GM23338 (cell line): ENCODE measurements around the gene PRKAR1B. TPM values are rescaled to one million over a fixed set of nuclear protein-coding genes. Genes with fewer than 3 reads are reported as not detected.

ENCODE experiments used
- ATAC-seq: fragments of 200-7000 bp; cut with Tn5 transposase; 3 replicates; pipeline ENCODE4 v1.9.1; 2020
- DNase-seq: peaks from one replicate; pipeline ENCODE4 v3.0.0-alpha.2; 2015; ENCODE audit warnings: low spot score
- H2AFZ ChIP-seq: fragments of 200-600 bp; sonication (generic); 2 replicates; pipeline ENCODE4 v1.8.0; 2016; ENCODE audit warnings: antibody characterized with exemption, mild to moderate bottlenecking, moderate library complexity
- H3F3A ChIP-seq: fragments of 200-600 bp; sonication (generic); replicated peaks from 2 replicates; pipeline ENCODE4 v1.8.0; 2017; ENCODE audit warnings: antibody characterized with exemption, mixed run types, low read depth
- H3K27ac ChIP-seq: fragments of 200-600 bp; sonication (generic); 2 replicates; pipeline ENCODE4 v1.6.1; 2016; ENCODE audit warnings: low read depth
- H3K27me3 ChIP-seq: fragments of 200-600 bp; sonication (generic); 2 replicates; pipeline ENCODE4 v1.8.0; 2016; ENCODE audit warnings: mild to moderate bottlenecking, mixed run types, moderate library complexity; ENCODE audit not compliant: insufficient read depth
- H3K36me3 ChIP-seq: fragments of 200-600 bp; sonication (generic); 2 replicates; pipeline ENCODE4 v1.8.0; 2016; ENCODE audit warnings: mild to moderate bottlenecking; ENCODE audit not compliant: insufficient read depth
- H3K4me1 ChIP-seq: fragments of 200-600 bp; sonication (generic); 2 replicates; pipeline ENCODE4 v1.8.0; 2016; ENCODE audit warnings: mild to moderate bottlenecking, moderate library complexity; ENCODE audit not compliant: insufficient read depth
- H3K4me2 ChIP-seq: fragments of 200-600 bp; sonication (generic); 2 replicates; pipeline ENCODE4 v1.7.1; 2017; ENCODE audit warnings: mixed run types
- H3K4me3 ChIP-seq: fragments of 200-600 bp; sonication (generic); 2 replicates; pipeline ENCODE4 v1.6.1; 2016; ENCODE audit warnings: mixed run types
- H3K79me2 ChIP-seq: fragments of 200-600 bp; sonication (generic); replicated peaks from 2 replicates; pipeline ENCODE4 v1.8.0; 2017; ENCODE audit warnings: mild to moderate bottlenecking; ENCODE audit not compliant: insufficient read depth
- H3K9me2 ChIP-seq: fragments of 200-600 bp; sonication (generic); 2 replicates; pipeline ENCODE4 v1.8.0; 2017; ENCODE audit not compliant: insufficient read depth
- H4K20me1 ChIP-seq: fragments of 200-600 bp; sonication (generic); replicated peaks from 2 replicates; pipeline ENCODE4 v1.8.0; 2017; ENCODE audit warnings: mild to moderate bottlenecking; ENCODE audit not compliant: insufficient read depth
- H3K27ac Mint-ChIP-seq: 2 replicates; pipeline ENCODE4 v1.8.0; 2020; ENCODE audit warnings: inconsistent platforms, mild to moderate bottlenecking, moderate library complexity, mixed read lengths
- H3K27me3 Mint-ChIP-seq: 3 replicates; pipeline ENCODE4 v1.8.0; 2022; ENCODE audit warnings: low read depth, mild to moderate bottlenecking, moderate library complexity, mixed read lengths, inconsistent platforms; ENCODE audit not compliant: insufficient read depth, poor library complexity
- H3K36me3 Mint-ChIP-seq: 3 replicates; pipeline ENCODE4 v1.8.0; 2021; ENCODE audit warnings: low read depth, mild to moderate bottlenecking, inconsistent platforms, moderate library complexity, mixed read lengths
- H3K4me1 Mint-ChIP-seq: 3 replicates; pipeline ENCODE4 v1.8.0; 2020; ENCODE audit warnings: mild to moderate bottlenecking, inconsistent platforms, mixed read lengths
- H3K4me3 Mint-ChIP-seq: 3 replicates; pipeline ENCODE4 v1.8.0; 2021; ENCODE audit warnings: moderate library complexity, mild to moderate bottlenecking, inconsistent platforms, mixed read lengths
- H3K9me3 Mint-ChIP-seq: 3 replicates; pipeline ENCODE4 v1.8.0; 2020; ENCODE audit warnings: moderate library complexity, mild to moderate bottlenecking, inconsistent platforms, mixed read lengths
- CREB1 ChIP-seq: fragments of 250-450 bp; sonication (Bioruptor Pico); IDR thresholded peaks from 2 replicates; pipeline ENCODE4 v1.5.0; 2020; ENCODE audit warnings: low read depth, mild to moderate bottlenecking, moderate library complexity
- EZH2 ChIP-seq: fragments of 200-600 bp; sonication (generic); IDR thresholded peaks from one replicate; pipeline ENCODE4 v1.8.0; 2017; ENCODE audit warnings: antibody characterized with exemption, mild to moderate bottlenecking, low read depth; ENCODE audit not compliant: unreplicated experiment
- EZH2phosphoT487 ChIP-seq: fragments of 200-600 bp; sonication (generic); IDR thresholded peaks from one replicate; pipeline ENCODE4 v1.8.1; 2018; ENCODE audit warnings: antibody characterized with exemption; ENCODE audit not compliant: unreplicated experiment
- JUNB ChIP-seq: IDR thresholded peaks from one replicate; pipeline ENCODE4 v1.6.1; 2016; ENCODE audit warnings: antibody characterized with exemption; ENCODE audit not compliant: unreplicated experiment
- NANOG ChIP-seq: IDR thresholded peaks from 2 replicates; pipeline ENCODE4 v1.6.1; 2016; ENCODE audit warnings: antibody characterized with exemption, borderline replicate concordance
- POLR2AphosphoS5 ChIP-seq: IDR thresholded peaks from 2 replicates; pipeline ENCODE4 v1.6.1; 2016; ENCODE audit warnings: antibody characterized with exemption, low read depth
- ZNF114 ChIP-seq: fragments of 250-450 bp; sonication (Bioruptor Pico); IDR thresholded peaks from 2 replicates; pipeline ENCODE4 v1.5.0; 2020; ENCODE audit warnings: mild to moderate bottlenecking, moderate library complexity
- ZNF331 ChIP-seq: fragments of 250-450 bp; sonication (Bioruptor Pico); IDR thresholded peaks from 2 replicates; pipeline ENCODE4 v1.5.0; 2020; ENCODE audit warnings: low read depth, mild to moderate bottlenecking, moderate library complexity
- polyA plus RNA-seq: library from polyadenylated mRNA; unstranded; fragments of >200 nt; fragmentation: Nextera tagmentation; extraction: Ambion mirVana; gene quantifications from 2 replicates; pipeline ENCODE4 v1.2.1, GENCODE V29; 2016
- total RNA-seq: library from RNA; depleted of rRNA; stranded (reverse); fragments of >200 nt; shearing (Covaris generic); gene quantifications from 2 replicates; pipeline ENCODE4 v1.2.3, GENCODE V29; 2014
- TF ChIP-seq, protein P1 (sequence below): fragments of 250-450 bp; sonication (Bioruptor Pico); IDR thresholded peaks from 2 replicates; pipeline ENCODE4 v1.5.0; 2020; ENCODE audit warnings: mild to moderate bottlenecking, moderate library complexity
- TF ChIP-seq, protein P2 (sequence below): IDR thresholded peaks from 2 replicates; pipeline ENCODE4 v1.6.1; 2016; ENCODE audit warnings: antibody characterized with exemption
- TF ChIP-seq, protein P3 (sequence below): IDR thresholded peaks from one replicate; pipeline ENCODE4 v1.6.1; 2018; ENCODE audit warnings: antibody characterized with exemption; ENCODE audit not compliant: unreplicated experiment
- TF ChIP-seq, protein P4 (sequence below), 2 experiments: fragments of 200-600 bp in 1 of 2; sonication (generic) in 1 of 2; conservative IDR thresholded peaks; 2 replicates each; pipeline versions ENCODE4 v1.5.1 to v1.6.1; 2016 to 2017; ENCODE audit warnings: antibody characterized with exemption in 2 of 2, low read depth in 2 of 2, mild to moderate bottlenecking in 2 of 2, moderate library complexity in 1 of 2

The PRKAR1B gene
- total and polyA plus RNA-seq, 2 experiments from 2014 or later, result 35.7 to 36.7 TPM

DNA sequence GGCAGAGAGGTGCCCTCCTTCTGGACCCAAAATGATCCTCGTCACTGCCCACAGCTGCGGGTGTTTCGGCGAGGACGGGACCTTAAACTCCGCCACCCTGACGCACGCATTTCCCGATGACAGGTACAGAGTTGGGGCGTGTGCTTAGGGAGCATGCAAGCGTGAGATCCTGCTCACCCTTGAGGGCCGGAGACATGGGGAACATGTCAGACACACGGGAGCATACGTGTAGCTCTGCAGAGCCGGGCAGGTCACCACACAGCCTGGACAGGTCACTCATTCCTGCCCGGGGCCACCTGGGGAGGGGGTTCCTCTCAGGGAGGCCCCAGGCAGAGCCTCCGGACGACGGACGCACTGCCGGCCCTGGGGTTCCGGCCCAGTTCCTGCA is 149.8 kb downstream of the PRKAR1B start:
- Histone ChIP-seq H3K27me3 (no peaks in the 10 kb centered on the region), H3F3A (no peaks in the 10 kb centered on the region), H3K79me2 (no peaks in the 10 kb centered on the region), H3K36me3 (no peaks in the 10 kb centered on the region), H3K4me3 (no peak overlapping the region), H4K20me1 (no peaks in the 10 kb centered on the region), H3K27ac (no peak overlapping the region), H2AFZ (no peak overlapping the region), H3K9me2 (no peaks in the 10 kb centered on the region), H3K4me1 (no peaks in the 10 kb centered on the region; the same call in 1 of the 2 replicates), H3K4me2 (no peak overlapping the region)
- Mint-ChIP-seq H3K9me3 (peaks cover 8% of the 10 kb centered on the region; the same call in 2 of the 3 replicates), H3K27ac (no peak overlapping the region), H3K36me3 (peaks cover 45% of the 10 kb centered on the region), H3K4me3 (no peak overlapping the region), H3K4me1 (peaks cover 16% of the 10 kb centered on the region), H3K27me3 (peaks cover 22% of the 10 kb centered on the region)
- ATAC-seq, result no peak
- no peak for DNase-seq
- no peak for TF ChIP-seq EZH2
- TF ChIP-seq, protein P1, sequence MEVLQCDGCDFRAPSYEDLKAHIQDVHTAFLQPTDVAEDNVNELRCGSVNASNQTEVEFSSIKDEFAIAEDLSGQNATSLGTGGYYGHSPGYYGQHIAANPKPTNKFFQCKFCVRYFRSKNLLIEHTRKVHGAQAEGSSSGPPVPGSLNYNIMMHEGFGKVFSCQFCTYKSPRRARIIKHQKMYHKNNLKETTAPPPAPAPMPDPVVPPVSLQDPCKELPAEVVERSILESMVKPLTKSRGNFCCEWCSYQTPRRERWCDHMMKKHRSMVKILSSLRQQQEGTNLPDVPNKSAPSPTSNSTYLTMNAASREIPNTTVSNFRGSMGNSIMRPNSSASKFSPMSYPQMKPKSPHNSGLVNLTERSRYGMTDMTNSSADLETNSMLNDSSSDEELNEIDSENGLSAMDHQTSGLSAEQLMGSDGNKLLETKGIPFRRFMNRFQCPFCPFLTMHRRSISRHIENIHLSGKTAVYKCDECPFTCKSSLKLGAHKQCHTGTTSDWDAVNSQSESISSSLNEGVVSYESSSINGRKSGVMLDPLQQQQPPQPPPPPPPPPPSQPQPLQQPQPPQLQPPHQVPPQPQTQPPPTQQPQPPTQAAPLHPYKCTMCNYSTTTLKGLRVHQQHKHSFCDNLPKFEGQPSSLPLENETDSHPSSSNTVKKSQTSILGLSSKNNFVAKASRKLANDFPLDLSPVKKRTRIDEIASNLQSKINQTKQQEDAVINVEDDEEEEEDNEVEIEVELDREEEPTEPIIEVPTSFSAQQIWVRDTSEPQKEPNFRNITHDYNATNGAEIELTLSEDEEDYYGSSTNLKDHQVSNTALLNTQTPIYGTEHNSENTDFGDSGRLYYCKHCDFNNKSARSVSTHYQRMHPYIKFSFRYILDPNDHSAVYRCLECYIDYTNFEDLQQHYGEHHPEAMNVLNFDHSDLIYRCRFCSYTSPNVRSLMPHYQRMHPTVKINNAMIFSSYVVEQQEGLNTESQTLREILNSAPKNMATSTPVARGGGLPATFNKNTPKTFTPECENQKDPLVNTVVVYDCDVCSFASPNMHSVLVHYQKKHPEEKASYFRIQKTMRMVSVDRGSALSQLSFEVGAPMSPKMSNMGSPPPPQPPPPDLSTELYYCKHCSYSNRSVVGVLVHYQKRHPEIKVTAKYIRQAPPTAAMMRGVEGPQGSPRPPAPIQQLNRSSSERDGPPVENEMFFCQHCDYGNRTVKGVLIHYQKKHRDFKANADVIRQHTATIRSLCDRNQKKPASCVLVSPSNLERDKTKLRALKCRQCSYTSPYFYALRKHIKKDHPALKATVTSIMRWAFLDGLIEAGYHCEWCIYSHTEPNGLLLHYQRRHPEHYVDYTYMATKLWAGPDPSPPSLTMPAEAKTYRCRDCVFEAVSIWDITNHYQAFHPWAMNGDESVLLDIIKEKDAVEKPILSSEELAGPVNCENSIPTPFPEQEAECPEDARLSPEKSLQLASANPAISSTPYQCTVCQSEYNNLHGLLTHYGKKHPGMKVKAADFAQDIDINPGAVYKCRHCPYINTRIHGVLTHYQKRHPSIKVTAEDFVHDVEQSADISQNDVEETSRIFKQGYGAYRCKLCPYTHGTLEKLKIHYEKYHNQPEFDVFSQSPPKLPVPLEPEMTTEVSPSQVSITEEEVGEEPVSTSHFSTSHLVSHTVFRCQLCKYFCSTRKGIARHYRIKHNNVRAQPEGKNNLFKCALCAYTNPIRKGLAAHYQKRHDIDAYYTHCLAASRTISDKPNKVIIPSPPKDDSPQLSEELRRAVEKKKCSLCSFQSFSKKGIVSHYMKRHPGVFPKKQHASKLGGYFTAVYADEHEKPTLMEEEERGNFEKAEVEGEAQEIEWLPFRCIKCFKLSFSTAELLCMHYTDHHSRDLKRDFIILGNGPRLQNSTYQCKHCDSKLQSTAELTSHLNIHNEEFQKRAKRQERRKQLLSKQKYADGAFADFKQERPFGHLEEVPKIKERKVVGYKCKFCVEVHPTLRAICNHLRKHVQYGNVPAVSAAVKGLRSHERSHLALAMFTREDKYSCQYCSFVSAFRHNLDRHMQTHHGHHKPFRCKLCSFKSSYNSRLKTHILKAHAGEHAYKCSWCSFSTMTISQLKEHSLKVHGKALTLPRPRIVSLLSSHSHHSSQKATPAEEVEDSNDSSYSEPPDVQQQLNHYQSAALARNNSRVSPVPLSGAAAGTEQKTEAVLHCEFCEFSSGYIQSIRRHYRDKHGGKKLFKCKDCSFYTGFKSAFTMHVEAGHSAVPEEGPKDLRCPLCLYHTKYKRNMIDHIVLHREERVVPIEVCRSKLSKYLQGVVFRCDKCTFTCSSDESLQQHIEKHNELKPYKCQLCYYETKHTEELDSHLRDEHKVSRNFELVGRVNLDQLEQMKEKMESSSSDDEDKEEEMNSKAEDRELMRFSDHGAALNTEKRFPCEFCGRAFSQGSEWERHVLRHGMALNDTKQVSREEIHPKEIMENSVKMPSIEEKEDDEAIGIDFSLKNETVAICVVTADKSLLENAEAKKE, result no peak
- no peak for TF ChIP-seq CREB1 (CRISPR knock-in tag)
- TF ChIP-seq, protein P2, sequence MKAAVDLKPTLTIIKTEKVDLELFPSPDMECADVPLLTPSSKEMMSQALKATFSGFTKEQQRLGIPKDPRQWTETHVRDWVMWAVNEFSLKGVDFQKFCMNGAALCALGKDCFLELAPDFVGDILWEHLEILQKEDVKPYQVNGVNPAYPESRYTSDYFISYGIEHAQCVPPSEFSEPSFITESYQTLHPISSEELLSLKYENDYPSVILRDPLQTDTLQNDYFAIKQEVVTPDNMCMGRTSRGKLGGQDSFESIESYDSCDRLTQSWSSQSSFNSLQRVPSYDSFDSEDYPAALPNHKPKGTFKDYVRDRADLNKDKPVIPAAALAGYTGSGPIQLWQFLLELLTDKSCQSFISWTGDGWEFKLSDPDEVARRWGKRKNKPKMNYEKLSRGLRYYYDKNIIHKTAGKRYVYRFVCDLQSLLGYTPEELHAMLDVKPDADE, result no peak
- TF ChIP-seq ZNF331 (CRISPR knock-in tag), result no peak
- no peak for TF ChIP-seq POLR2AphosphoS5
- TF ChIP-seq, protein P3, sequence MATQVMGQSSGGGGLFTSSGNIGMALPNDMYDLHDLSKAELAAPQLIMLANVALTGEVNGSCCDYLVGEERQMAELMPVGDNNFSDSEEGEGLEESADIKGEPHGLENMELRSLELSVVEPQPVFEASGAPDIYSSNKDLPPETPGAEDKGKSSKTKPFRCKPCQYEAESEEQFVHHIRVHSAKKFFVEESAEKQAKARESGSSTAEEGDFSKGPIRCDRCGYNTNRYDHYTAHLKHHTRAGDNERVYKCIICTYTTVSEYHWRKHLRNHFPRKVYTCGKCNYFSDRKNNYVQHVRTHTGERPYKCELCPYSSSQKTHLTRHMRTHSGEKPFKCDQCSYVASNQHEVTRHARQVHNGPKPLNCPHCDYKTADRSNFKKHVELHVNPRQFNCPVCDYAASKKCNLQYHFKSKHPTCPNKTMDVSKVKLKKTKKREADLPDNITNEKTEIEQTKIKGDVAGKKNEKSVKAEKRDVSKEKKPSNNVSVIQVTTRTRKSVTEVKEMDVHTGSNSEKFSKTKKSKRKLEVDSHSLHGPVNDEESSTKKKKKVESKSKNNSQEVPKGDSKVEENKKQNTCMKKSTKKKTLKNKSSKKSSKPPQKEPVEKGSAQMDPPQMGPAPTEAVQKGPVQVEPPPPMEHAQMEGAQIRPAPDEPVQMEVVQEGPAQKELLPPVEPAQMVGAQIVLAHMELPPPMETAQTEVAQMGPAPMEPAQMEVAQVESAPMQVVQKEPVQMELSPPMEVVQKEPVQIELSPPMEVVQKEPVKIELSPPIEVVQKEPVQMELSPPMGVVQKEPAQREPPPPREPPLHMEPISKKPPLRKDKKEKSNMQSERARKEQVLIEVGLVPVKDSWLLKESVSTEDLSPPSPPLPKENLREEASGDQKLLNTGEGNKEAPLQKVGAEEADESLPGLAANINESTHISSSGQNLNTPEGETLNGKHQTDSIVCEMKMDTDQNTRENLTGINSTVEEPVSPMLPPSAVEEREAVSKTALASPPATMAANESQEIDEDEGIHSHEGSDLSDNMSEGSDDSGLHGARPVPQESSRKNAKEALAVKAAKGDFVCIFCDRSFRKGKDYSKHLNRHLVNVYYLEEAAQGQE, result no peak
- TF ChIP-seq ZNF114 (CRISPR knock-in tag), result no peak
- TF ChIP-seq JUNB, result no peak
- TF ChIP-seq EZH2phosphoT487, result no peak
- TF ChIP-seq, protein P4, sequence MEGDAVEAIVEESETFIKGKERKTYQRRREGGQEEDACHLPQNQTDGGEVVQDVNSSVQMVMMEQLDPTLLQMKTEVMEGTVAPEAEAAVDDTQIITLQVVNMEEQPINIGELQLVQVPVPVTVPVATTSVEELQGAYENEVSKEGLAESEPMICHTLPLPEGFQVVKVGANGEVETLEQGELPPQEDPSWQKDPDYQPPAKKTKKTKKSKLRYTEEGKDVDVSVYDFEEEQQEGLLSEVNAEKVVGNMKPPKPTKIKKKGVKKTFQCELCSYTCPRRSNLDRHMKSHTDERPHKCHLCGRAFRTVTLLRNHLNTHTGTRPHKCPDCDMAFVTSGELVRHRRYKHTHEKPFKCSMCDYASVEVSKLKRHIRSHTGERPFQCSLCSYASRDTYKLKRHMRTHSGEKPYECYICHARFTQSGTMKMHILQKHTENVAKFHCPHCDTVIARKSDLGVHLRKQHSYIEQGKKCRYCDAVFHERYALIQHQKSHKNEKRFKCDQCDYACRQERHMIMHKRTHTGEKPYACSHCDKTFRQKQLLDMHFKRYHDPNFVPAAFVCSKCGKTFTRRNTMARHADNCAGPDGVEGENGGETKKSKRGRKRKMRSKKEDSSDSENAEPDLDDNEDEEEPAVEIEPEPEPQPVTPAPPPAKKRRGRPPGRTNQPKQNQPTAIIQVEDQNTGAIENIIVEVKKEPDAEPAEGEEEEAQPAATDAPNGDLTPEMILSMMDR (conservative IDR thresholded peaks at IDR 0.05; ENCODE audit: low read depth in 2 of 2), result no peak
- no peak for TF ChIP-seq NANOG
